Astrocyte (in vitro differentiated cells and primary cell): ENCODE data around the gene UBL4A. TPM values are rescaled to one million over a fixed set of nuclear protein-coding genes. Genes with fewer than 3 reads are reported as not detected.

Experiments
- DNase-seq: peaks from one replicate; pipeline ENCODE4 v3.0.0-alpha.2; 2010; ENCODE audit warnings: low read depth
- FAIRE-seq: peaks from 2 replicates; lab custom pipeline; 2011; peaks lifted over from hg19 to GRCh38; lab: Jason Lieb, UNC
- H2AFZ ChIP-seq: 2 replicates; pipeline ENCODE4 v1.6.0; 2012; ENCODE audit warnings: low read depth, low read length, inconsistent platforms
- H3K27ac ChIP-seq: 2 replicates; pipeline ENCODE4 v1.5.1; 2011; ENCODE audit warnings: low read depth, low read length, inconsistent platforms
- H3K27me3 ChIP-seq: 2 replicates; pipeline ENCODE4 v1.6.0; 2011; ENCODE audit warnings: low read length, inconsistent platforms; ENCODE audit not compliant: insufficient read depth
- H3K36me3 ChIP-seq: 2 replicates; pipeline ENCODE4 v1.5.1; 2011; ENCODE audit warnings: low read length, inconsistent platforms; ENCODE audit not compliant: insufficient read depth
- H3K4me1 ChIP-seq: 2 replicates; pipeline ENCODE4 v1.5.1; 2011; ENCODE audit warnings: low read length, inconsistent platforms; ENCODE audit not compliant: insufficient read depth
- H3K4me2 ChIP-seq: 2 replicates; pipeline ENCODE4 v1.6.0; 2012; ENCODE audit warnings: low read length, inconsistent platforms
- H3K4me3 ChIP-seq: 2 replicates; pipeline ENCODE4 v1.5.1; 2011; ENCODE audit warnings: low read depth, mild to moderate bottlenecking, low read length, inconsistent platforms; ENCODE audit not compliant: insufficient read depth
- H3K79me2 ChIP-seq: 2 replicates; pipeline ENCODE4 v1.6.0; 2012; ENCODE audit warnings: mild to moderate bottlenecking, low read length, inconsistent platforms; ENCODE audit not compliant: insufficient read depth
- H3K9ac ChIP-seq: 2 replicates; pipeline ENCODE4 v1.6.0; 2012; ENCODE audit warnings: mild to moderate bottlenecking, low read length, inconsistent platforms
- H3K9me3 ChIP-seq: 2 replicates; pipeline ENCODE4 v1.5.1; 2012; ENCODE audit warnings: low read depth, mild to moderate bottlenecking, low read length, inconsistent platforms; ENCODE audit not compliant: insufficient read depth
- H4K20me1 ChIP-seq: 2 replicates; pipeline ENCODE4 v1.6.0; 2012; ENCODE audit warnings: low read length, inconsistent platforms; ENCODE audit not compliant: insufficient read depth
- H3K27ac Mint-ChIP-seq: one replicate; pipeline ENCODE4 v1.8.0; 2021; ENCODE audit warnings: mild to moderate bottlenecking, mixed read lengths; ENCODE audit not compliant: unreplicated experiment
- H3K27me3 Mint-ChIP-seq: one replicate; pipeline ENCODE4 v1.8.0; 2021; ENCODE audit warnings: low read depth, mixed read lengths; ENCODE audit not compliant: unreplicated experiment
- H3K36me3 Mint-ChIP-seq: one replicate; pipeline ENCODE4 v1.8.0; 2021; ENCODE audit warnings: low read depth, mixed read lengths; ENCODE audit not compliant: unreplicated experiment
- H3K4me1 Mint-ChIP-seq: one replicate; pipeline ENCODE4 v1.8.0; 2021; ENCODE audit warnings: low read depth, mixed read lengths; ENCODE audit not compliant: unreplicated experiment
- H3K4me3 Mint-ChIP-seq: one replicate; pipeline ENCODE4 v1.8.0; 2021; ENCODE audit warnings: mild to moderate bottlenecking, moderate library complexity, mixed read lengths; ENCODE audit not compliant: unreplicated experiment
- H3K9me3 Mint-ChIP-seq: one replicate; pipeline ENCODE4 v1.8.0; 2021; ENCODE audit warnings: mild to moderate bottlenecking, mixed read lengths; ENCODE audit not compliant: unreplicated experiment
- EZH2 ChIP-seq: IDR thresholded peaks from 2 replicates; pipeline ENCODE4 v1.6.1; 2012; ENCODE audit warnings: mild to moderate bottlenecking, low read length, inconsistent platforms; ENCODE audit not compliant: insufficient read depth
- total RNA-seq: library from RNA; stranded (reverse); gene quantifications from 2 replicates; pipeline ENCODE4 v1.2.1, GENCODE V29; 2021
- TF ChIP-seq, protein P1 (sequence below): IDR thresholded peaks from 2 replicates; pipeline ENCODE4 v1.5.1; 2011; ENCODE audit warnings: low read depth, mild to moderate bottlenecking, inconsistent platforms, low read length, moderate library complexity; ENCODE audit not compliant: insufficient read depth

The UBL4A gene
- total RNA-seq, 1 donor from 2014 or later = 25.8 TPM

DNA sequence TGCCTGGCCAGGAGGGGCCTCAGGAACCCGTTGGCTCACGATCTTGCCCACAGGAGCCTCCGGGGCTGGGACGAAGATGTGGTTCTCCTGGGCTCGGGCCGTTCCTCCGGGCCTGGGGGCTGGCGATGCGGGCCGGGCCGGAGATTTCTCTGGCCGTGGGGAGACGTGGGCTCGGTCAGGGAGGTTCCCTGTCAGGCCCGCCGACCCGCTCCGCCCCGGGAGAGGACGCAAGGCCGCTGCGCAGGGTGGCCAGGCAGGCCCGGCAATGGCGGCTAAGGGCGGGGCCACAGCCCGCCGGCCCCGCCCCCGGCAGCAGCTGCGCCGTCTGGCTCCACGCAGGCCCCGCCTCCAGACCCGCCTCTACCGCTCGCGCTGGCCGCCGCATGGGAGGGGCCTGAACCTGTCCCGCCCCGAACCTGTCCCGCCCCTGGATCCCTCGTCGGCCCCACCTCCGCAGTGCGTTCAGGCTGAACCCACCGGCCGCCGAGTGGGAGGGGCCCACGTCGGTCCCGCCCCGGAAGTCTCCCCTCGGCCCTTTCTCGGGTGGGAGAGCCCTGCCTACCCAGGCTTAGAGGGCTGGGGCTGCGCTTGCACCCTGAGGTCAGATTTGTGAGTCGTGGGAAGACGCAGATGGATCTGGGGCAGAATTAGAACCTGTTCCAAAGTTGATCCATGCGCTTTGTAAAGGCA, 29.7 kb upstream of the UBL4A start, which contains the start of gene FAM3A:
Gene FAM3A (minus strand): TSS at position 267 of the 690 bp plus-strand sequence. CDS start 460 bp downstream, outside the sequence.
- H3K36me3 Mint-ChIP-seq = peaks cover 2% of the 10 kb centered on the region
- Histone ChIP-seq H3K4me3 (peak within 1 kb of the TSS; percentile 67), H3K36me3 (no peaks in the 10 kb centered on the region), H3K27me3 (no peaks in the 10 kb centered on the region), H3K4me2 (peak within 1 kb of the TSS; percentile 95), H3K79me2 (peaks cover 7% of the 10 kb centered on the region), H2AFZ (peak within 1 kb of the TSS; percentile 86), H3K4me1 (peaks cover 10% of the 10 kb centered on the region), H4K20me1 (no peaks in the 10 kb centered on the region), H3K9me3 (no peaks in the 10 kb centered on the region), H3K27ac (peak within 1 kb of the TSS; percentile 76), H3K9ac (peak within 1 kb of the TSS; percentile 87)
- FAIRE-seq (peak; percentile 82), DNase-seq (peak; percentile 60)
- H3K4me1 Mint-ChIP-seq = peaks cover 5% of the 10 kb centered on the region
- H3K27ac Mint-ChIP-seq = peak within 1 kb of the TSS; percentile 87
- H3K27me3 Mint-ChIP-seq = no peaks in the 10 kb centered on the region
- H3K9me3 Mint-ChIP-seq = no peaks in the 10 kb centered on the region
- peak within 1 kb of the TSS; percentile 84 for H3K4me3 Mint-ChIP-seq
- TF ChIP-seq, protein P1, sequence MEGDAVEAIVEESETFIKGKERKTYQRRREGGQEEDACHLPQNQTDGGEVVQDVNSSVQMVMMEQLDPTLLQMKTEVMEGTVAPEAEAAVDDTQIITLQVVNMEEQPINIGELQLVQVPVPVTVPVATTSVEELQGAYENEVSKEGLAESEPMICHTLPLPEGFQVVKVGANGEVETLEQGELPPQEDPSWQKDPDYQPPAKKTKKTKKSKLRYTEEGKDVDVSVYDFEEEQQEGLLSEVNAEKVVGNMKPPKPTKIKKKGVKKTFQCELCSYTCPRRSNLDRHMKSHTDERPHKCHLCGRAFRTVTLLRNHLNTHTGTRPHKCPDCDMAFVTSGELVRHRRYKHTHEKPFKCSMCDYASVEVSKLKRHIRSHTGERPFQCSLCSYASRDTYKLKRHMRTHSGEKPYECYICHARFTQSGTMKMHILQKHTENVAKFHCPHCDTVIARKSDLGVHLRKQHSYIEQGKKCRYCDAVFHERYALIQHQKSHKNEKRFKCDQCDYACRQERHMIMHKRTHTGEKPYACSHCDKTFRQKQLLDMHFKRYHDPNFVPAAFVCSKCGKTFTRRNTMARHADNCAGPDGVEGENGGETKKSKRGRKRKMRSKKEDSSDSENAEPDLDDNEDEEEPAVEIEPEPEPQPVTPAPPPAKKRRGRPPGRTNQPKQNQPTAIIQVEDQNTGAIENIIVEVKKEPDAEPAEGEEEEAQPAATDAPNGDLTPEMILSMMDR = no peak
- TF ChIP-seq EZH2 = no peak

DNA sequence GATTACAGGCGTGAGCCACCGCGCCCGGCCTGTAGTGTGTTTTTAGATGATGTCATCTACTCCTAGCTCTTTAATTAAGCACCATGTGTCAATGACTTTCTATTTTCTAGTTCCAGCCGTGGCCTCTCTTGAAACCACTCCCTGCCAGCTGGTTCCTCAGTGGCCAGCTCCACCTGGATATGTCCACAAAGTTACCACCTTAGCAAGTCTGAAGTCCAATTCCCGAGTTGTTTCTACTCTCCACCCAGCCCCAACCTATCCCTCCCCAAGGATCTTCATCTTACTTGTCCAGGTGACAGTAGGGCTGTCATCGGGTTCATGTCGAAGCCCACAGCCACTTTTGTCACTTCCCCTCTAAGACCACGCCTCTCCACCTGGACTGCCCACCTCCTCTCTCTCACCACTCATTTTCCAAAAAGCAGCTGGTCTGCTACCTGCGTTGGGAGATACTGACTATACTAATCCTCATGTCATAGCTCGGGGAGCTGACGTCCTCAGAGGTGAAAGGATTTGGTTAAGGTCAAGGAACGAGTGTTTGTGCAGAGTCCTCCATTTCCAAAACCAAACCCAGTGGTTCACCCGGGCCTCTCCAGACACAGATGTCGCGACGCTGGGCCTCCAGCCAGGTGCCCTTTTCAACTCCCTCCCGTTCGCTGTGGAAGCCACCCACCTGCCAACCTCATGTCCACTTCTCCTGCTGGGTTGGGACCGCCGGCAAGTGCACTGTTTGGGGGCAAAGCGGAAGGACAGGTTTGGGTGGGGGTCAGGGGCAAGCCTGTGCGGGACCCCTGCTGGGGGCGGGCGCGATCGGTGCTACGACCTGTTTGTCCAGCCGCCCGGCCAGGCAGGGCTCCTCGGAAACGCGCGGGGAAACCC, 28.9 kb upstream of the UBL4A start:
- TF ChIP-seq, protein P1 = no peak
- no peak for TF ChIP-seq EZH2
- no peak for FAIRE-seq

More for the DNA sequence above, 28.9 kb upstream of the UBL4A start:
- no peak for DNase-seq
- H3K4me1 ChIP-seq = peaks cover 10% of the 10 kb centered on the region
- Mint-ChIP-seq H3K4me3 (peak overlapping the region; percentile 84), H3K27me3 (no peaks in the 10 kb centered on the region), H3K27ac (peak overlapping the region; percentile 87), H3K9me3 (no peaks in the 10 kb centered on the region), H3K4me1 (peaks cover 5% of the 10 kb centered on the region), H3K36me3 (peaks cover 2% of the 10 kb centered on the region)
- peak overlapping the region; percentile 93 for H3K4me2 ChIP-seq
- H3K4me3 ChIP-seq = peak overlapping the region; percentile 67
- H3K79me2 ChIP-seq = peaks cover 7% of the 10 kb centered on the region
- H3K27ac ChIP-seq = peak overlapping the region; percentile 76
- no peaks in the 10 kb centered on the region for H3K36me3 ChIP-seq
- no peaks in the 10 kb centered on the region for H3K27me3 ChIP-seq
- peak overlapping the region; percentile 71 for H2AFZ ChIP-seq
- H4K20me1 ChIP-seq = no peaks in the 10 kb centered on the region
- no peaks in the 10 kb centered on the region for H3K9me3 ChIP-seq
- H3K9ac ChIP-seq = peak overlapping the region; percentile 87
